GM12878 (cell line): Measurements from ENCODE around the gene TNRC6B. TPM values are rescaled to one million over a fixed set of nuclear protein-coding genes. Genes with fewer than 3 reads are reported as not detected.

Experiments used
- ATAC-seq: fragments of 200-7000 bp; cut with Tn5 transposase; 3 replicates; pipeline ENCODE4 v1.9.1; 2020; ENCODE audit warnings: mild to moderate bottlenecking, moderate library complexity
- BruUV-seq: library from RNA; stranded (reverse); fragments of 400-500 nt; replicated peaks from 2 replicates; lab custom pipeline; 2021; lab: Mats Ljungman, UMichigan
- CTCF ChIA-PET: fragments of 300-600 bp; sonication (Branson Sonifier 250); formaldehyde crosslinking; extraction: SDS; loops from one replicate; lab custom pipeline; 2021; ENCODE audit warnings: inconsistent platforms; lab: Yijun Ruan, JAX
- POLR2A ChIA-PET: fragments of 350-600 bp; formaldehyde crosslinking; extraction: SDS; loops from one replicate; lab custom pipeline; 2021; ENCODE audit warnings: inconsistent platforms; lab: Charles Lee
- RAD21 ChIA-PET: fragments of 300-600 bp; sonication (Branson Sonifier 250); formaldehyde crosslinking; loops from one replicate; lab custom pipeline; 2023; ENCODE audit warnings: antibody characterized with exemption; ENCODE audit not compliant: unreplicated experiment; lab: Charles Lee
- SMC1A ChIA-PET: fragments of 300-600 bp; sonication (Branson Sonifier 250); formaldehyde crosslinking; loops from one replicate; lab custom pipeline; 2023; ENCODE audit not compliant: unreplicated experiment, uncharacterized antibody; lab: Charles Lee
- DNase-seq: peaks from one replicate; pipeline ENCODE4 v3.0.0-alpha.2; 2011; ENCODE audit warnings: low read depth, low spot score
- FAIRE-seq: peaks from 3 replicates; lab custom pipeline; 2011; peaks lifted over from hg19 to GRCh38; lab: Jason Lieb, UNC
- H2AFZ ChIP-seq: 2 replicates; pipeline ENCODE4 v1.6.0; 2011; ENCODE audit warnings: low read depth, low read length, control low read depth; ENCODE audit not compliant: control insufficient read depth
- H3K27ac ChIP-seq: 2 replicates; pipeline ENCODE4 v1.5.1; 2011; ENCODE audit warnings: control low read depth; ENCODE audit not compliant: control insufficient read depth, insufficient read depth
- H3K27me3 ChIP-seq, 2 experiments: replicated peaks in 1 of 2; 2 replicates each; pipeline versions ENCODE4 v1.6.0 to v1.6.1; 2011; ENCODE audit warnings: low read length in 1 of 2; ENCODE audit not compliant: control insufficient read depth in 2 of 2, insufficient read depth in 2 of 2
- H3K36me3 ChIP-seq, 2 experiments: 2 replicates each; pipeline ENCODE4 v1.5.1; 2011; ENCODE audit warnings: low read length in 1 of 2; ENCODE audit not compliant: control insufficient read depth in 2 of 2, insufficient read depth in 2 of 2
- H3K4me1 ChIP-seq: 2 replicates; pipeline ENCODE4 v1.6.1; 2011; ENCODE audit warnings: mild to moderate bottlenecking, low read length, moderate library complexity, mixed read lengths; ENCODE audit not compliant: control insufficient read depth, insufficient read depth
- H3K4me2 ChIP-seq: 2 replicates; pipeline ENCODE4 v1.6.0; 2011; ENCODE audit warnings: control low read depth; ENCODE audit not compliant: control insufficient read depth, insufficient read depth
- H3K4me3 ChIP-seq: fragments of 200-600 bp; sonication (generic); 2 replicates; pipeline ENCODE4 v1.5.1; 2016
- H3K79me2 ChIP-seq: 2 replicates; pipeline ENCODE4 v1.6.0; 2011; ENCODE audit warnings: low read length; ENCODE audit not compliant: control insufficient read depth, insufficient read depth
- H3K9ac ChIP-seq: 2 replicates; pipeline ENCODE4 v1.8.0; 2011; ENCODE audit warnings: low read length, control low read depth, mixed read lengths; ENCODE audit not compliant: control insufficient read depth, insufficient read depth
- H3K9me3 ChIP-seq: replicated peaks from 3 replicates; pipeline ENCODE4 v1.5.1; 2011; ENCODE audit warnings: mild to moderate bottlenecking, low read length; ENCODE audit not compliant: control insufficient read depth, insufficient read depth
- H4K20me1 ChIP-seq: 2 replicates; pipeline ENCODE4 v1.6.0; 2011; ENCODE audit not compliant: control insufficient read depth, insufficient read depth
- ATF7 ChIP-seq: fragments of 450-650 bp; IDR thresholded peaks from 2 replicates; pipeline ENCODE4 v1.6.1; 2016; ENCODE audit warnings: low read depth, mild to moderate bottlenecking
- EED ChIP-seq: sonication (generic); IDR thresholded peaks from 2 replicates; pipeline ENCODE4 v1.6.1; 2016; ENCODE audit warnings: antibody characterized with exemption, low read depth
- MAX ChIP-seq: IDR thresholded peaks from 2 replicates; pipeline ENCODE4 v1.6.1; 2012; ENCODE audit warnings: low read depth, low read length, improper control_type of control experiment
- MYB ChIP-seq: fragments of 150-350 bp; IDR thresholded peaks from 2 replicates; pipeline ENCODE4 v1.6.1; 2014; ENCODE audit warnings: mild to moderate bottlenecking, low read depth, low read length, borderline replicate concordance
- NR2C2 ChIP-seq: IDR thresholded peaks from 2 replicates; pipeline ENCODE4 v1.6.1; 2011; ENCODE audit warnings: borderline replicate concordance, low read depth; ENCODE audit not compliant: control insufficient read depth, insufficient read length
- RBBP5 ChIP-seq: fragments of 200-600 bp; sonication (generic); conservative IDR thresholded peaks from 2 replicates; pipeline ENCODE4 v1.6.1; 2016
- SIN3A ChIP-seq: IDR thresholded peaks from 2 replicates; pipeline ENCODE4 v1.6.1; 2012; ENCODE audit warnings: low read depth, low read length, improper control_type of control experiment
- TAF1 ChIP-seq: IDR thresholded peaks from 2 replicates; pipeline ENCODE4 v1.6.1; 2011; ENCODE audit warnings: mild to moderate bottlenecking, low read depth, low read length, borderline replicate concordance
- TCF12 ChIP-seq: IDR thresholded peaks from 2 replicates; pipeline ENCODE4 v1.6.1; 2011; ENCODE audit warnings: low read depth, mild to moderate bottlenecking, low read length
- TCF3 ChIP-seq: IDR thresholded peaks from 2 replicates; pipeline ENCODE4 v1.6.1; 2012; ENCODE audit warnings: low read depth, mild to moderate bottlenecking, low read length, borderline replicate concordance; ENCODE audit not compliant: insufficient read depth
- WRNIP1 ChIP-seq: IDR thresholded peaks from 2 replicates; pipeline ENCODE4 v1.6.1; 2011; ENCODE audit warnings: low read depth, low read length, improper control_type of control experiment, borderline replicate concordance
- ZBTB33 ChIP-seq: fragments of 450-650 bp; IDR thresholded peaks from 2 replicates; pipeline ENCODE4 v1.6.1; 2017; ENCODE audit warnings: mild to moderate bottlenecking
- ZSCAN29 ChIP-seq: fragments of 450-650 bp; IDR thresholded peaks from 2 replicates; pipeline ENCODE4 v1.6.1; 2017; ENCODE audit warnings: mild to moderate bottlenecking, moderate library complexity
- WGBS: methylation state at CpG from one replicate; pipeline ENCODE4 v1.1.6; 2016; ENCODE audit warnings: low lambda C conversion rate; ENCODE audit not compliant: insufficient replicate concordance, insufficient coverage; ENCODE audit errors: missing lambda C conversion rate; 5-methylcytosine and 5-hydroxymethylcytosine counted together
- in situ Hi-C: fragments of 300-500 bp; cut with MboI; formaldehyde crosslinking; loops from 9 replicates; pipeline ENCODE4 v1.14.3; 2018; ENCODE audit warnings: mixed read lengths
- intact Hi-C: fragments of 100-400 bp; cut with micrococcal nuclease; formaldehyde crosslinking; loops from one replicate; pipeline ENCODE4 v1.14.2; 2022; ENCODE audit not compliant: unreplicated experiment
- polyA plus RNA-seq, 11 experiments: library from polyadenylated mRNA; depleted of rRNA in 4 of 11; unstranded in 6 of 11; stranded (reverse) in 5 of 11; fragments of >200 nt; fragmentation: Nextera tagmentation in 4 of 11; fragmentation: Illumina TruSeq in 1 of 11; extraction: Ambion mirVana in 4 of 11; extraction: Trizol in 1 of 11; gene quantifications; 1 replicate in 1 of 11; 2 replicates in 10 of 11; pipeline versions ENCODE4 v1.2.1 to v1.2.3, GENCODE V29; 2011 to 2016; ENCODE audit warnings: inconsistent platforms in 2 of 11, missing spikeins in 2 of 11, low read depth in 1 of 11
- total RNA-seq, 4 experiments: library from RNA; depleted of rRNA in 3 of 4; stranded (reverse); fragments of >200 nt in 3 of 4; fragmentation: Illumina TruSeq in 1 of 4; extraction: Trizol in 1 of 4; gene quantifications; 2 replicates each; pipeline versions ENCODE4 v1.2.1 to v1.2.3, GENCODE V29; 2013 to 2021
- TF ChIP-seq, protein P1 (sequence below): fragments of 150-350 bp; IDR thresholded peaks from 2 replicates; pipeline ENCODE4 v1.6.1; 2016; ENCODE audit warnings: low read depth, low read length
- TF ChIP-seq, protein P2 (sequence below): IDR thresholded peaks from 2 replicates; pipeline ENCODE4 v1.6.1; 2012; ENCODE audit warnings: low read depth, low read length, improper control_type of control experiment

TNRC6B gene
- total and polyA plus RNA-seq, 10 of the 15 experiments (the other 5 are each of a cell fraction or from before 2014, with no cell fraction given): 3.6 to 32.8 (median 16.4) TPM

DNA sequence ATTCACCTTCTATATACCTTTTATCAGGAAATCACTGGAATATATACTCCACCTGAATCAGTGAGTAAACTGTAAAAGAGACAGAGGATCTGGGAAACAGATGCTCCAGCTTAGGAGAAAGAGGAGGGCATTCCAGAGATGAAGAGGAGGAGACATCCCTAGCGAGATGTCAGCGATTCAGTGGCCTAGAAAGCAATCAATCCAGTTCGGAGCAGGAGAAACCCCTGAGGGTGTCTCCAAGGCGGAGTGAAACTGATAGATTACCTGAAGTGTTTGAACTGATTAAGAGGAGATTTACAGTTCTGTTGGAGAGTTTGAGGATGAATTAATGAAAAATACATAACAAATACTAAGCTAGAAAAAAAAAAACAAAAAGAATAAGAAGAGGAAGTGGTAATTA is 24.5 kb upstream of the TNRC6B start (continued):
- TF ChIP-seq ATF7 (no peak), TAF1 (no peak), EED (no peak), WRNIP1 (no peak), TCF12 (no peak), MYB (no peak), ZBTB33 (no peak)
- TF ChIP-seq, protein P1, sequence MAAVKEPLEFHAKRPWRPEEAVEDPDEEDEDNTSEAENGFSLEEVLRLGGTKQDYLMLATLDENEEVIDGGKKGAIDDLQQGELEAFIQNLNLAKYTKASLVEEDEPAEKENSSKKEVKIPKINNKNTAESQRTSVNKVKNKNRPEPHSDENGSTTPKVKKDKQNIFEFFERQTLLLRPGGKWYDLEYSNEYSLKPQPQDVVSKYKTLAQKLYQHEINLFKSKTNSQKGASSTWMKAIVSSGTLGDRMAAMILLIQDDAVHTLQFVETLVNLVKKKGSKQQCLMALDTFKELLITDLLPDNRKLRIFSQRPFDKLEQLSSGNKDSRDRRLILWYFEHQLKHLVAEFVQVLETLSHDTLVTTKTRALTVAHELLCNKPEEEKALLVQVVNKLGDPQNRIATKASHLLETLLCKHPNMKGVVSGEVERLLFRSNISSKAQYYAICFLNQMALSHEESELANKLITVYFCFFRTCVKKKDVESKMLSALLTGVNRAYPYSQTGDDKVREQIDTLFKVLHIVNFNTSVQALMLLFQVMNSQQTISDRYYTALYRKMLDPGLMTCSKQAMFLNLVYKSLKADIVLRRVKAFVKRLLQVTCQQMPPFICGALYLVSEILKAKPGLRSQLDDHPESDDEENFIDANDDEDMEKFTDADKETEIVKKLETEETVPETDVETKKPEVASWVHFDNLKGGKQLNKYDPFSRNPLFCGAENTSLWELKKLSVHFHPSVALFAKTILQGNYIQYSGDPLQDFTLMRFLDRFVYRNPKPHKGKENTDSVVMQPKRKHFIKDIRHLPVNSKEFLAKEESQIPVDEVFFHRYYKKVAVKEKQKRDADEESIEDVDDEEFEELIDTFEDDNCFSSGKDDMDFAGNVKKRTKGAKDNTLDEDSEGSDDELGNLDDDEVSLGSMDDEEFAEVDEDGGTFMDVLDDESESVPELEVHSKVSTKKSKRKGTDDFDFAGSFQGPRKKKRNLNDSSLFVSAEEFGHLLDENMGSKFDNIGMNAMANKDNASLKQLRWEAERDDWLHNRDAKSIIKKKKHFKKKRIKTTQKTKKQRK: no peak

DNA sequence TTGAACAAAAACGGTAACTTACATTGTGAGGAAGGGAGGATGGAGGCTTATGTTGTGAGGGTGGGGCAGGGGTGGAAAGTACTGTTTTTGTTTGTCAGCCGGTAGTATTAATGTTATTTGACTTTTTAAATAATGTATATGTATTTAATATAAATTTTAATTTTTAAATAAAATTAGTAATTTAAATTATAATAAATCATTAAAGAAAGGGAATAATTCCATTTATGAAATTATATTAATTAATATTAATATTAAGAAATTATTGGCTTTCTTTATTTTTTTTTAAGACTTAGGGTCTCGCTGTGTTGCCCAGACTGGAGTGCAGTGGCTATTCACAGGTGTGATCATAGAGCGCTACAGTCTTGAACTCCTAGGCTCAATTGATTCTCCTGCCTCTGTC is 24.0 kb upstream of the TNRC6B start:
- H3K79me2 ChIP-seq: no peaks in the 10 kb centered on the region
- H3K27me3 ChIP-seq: no peaks in the 10 kb centered on the region
- no peak for DNase-seq
- no peak for ATAC-seq
- SMC1A ChIA-PET: interaction anchor here (0.6 to 1.0 kb wide), 2 partner anchors 24 to 45 kb away, joined by 3 read pairs; partner anchors contain the start of gene TNRC6B
- WGBS: 98% methylated on average over 4 of the region's 4 CpGs
- intact Hi-C loops: no loop called here
- no peaks in the 10 kb centered on the region for H4K20me1 ChIP-seq
- H3K36me3 ChIP-seq: no peaks in the 10 kb centered on the region
- no peak for FAIRE-seq
- no peak overlapping the region for H2AFZ ChIP-seq
- RAD21 ChIA-PET: no interaction called here
- in situ Hi-C loops: no loop called here
- H3K4me3 ChIP-seq: no peak overlapping the region
- CTCF ChIA-PET: no interaction called here
- H3K27ac ChIP-seq: no peak overlapping the region
- H3K9ac ChIP-seq: no peak overlapping the region
- no peaks in the 10 kb centered on the region for H3K4me1 ChIP-seq
- BruUV-seq: no TSS peak
- POLR2A ChIA-PET: no interaction called here
- H3K9me3 ChIP-seq: no peaks in the 10 kb centered on the region
- H3K4me2 ChIP-seq: no peak overlapping the region
- TF ChIP-seq MAX (no peak), TCF3 (no peak), RBBP5 (no peak), NR2C2 (no peak), SIN3A (no peak), ZBTB33 (no peak), ZSCAN29 (no peak)
- TF ChIP-seq, protein P2, sequence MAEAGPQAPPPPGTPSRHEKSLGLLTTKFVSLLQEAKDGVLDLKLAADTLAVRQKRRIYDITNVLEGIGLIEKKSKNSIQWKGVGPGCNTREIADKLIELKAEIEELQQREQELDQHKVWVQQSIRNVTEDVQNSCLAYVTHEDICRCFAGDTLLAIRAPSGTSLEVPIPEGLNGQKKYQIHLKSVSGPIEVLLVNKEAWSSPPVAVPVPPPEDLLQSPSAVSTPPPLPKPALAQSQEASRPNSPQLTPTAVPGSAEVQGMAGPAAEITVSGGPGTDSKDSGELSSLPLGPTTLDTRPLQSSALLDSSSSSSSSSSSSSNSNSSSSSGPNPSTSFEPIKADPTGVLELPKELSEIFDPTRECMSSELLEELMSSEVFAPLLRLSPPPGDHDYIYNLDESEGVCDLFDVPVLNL: no peak
